Kidney (tissue), 14 donors: Measurements from ENCODE around the gene LAMA5. TPM values are rescaled to one million over a fixed set of nuclear protein-coding genes. Genes with fewer than 3 reads are reported as not detected.
"Not testable (repeated sequence)": the region's sequence is repeated elsewhere in the genome, so short reads cannot be mapped to it uniquely, and the experiment has no call there.

Source experiments
- DNase-seq, 5 donors: peaks; one replicate each; pipeline ENCODE4 v3.0.0-alpha.2; 2013 to 2020
- FAIRE-seq: peaks from 2 replicates; lab custom pipeline; 2012; peaks lifted over from hg19 to GRCh38; lab: Jason Lieb, UNC
- H3K27ac ChIP-seq, 2 donors: one replicate each; pipeline ENCODE4 v1.7.0; 2013; ENCODE audit warnings: low read depth in 2 of 2, low read length in 2 of 2, inconsistent platforms in 1 of 2
- H3K27me3 ChIP-seq: one replicate; pipeline ENCODE4 v1.7.1; 2013; ENCODE audit warnings: low read length, inconsistent platforms; ENCODE audit not compliant: control insufficient read depth, insufficient read depth
- H3K36me3 ChIP-seq, 3 donors: one replicate each; pipeline versions ENCODE4 v1.7.0 to v1.7.1; 2013; ENCODE audit warnings: low read length in 3 of 3, control low read depth in 1 of 3, inconsistent platforms in 1 of 3; ENCODE audit not compliant: insufficient read depth in 3 of 3, control insufficient read depth in 2 of 3
- H3K4me1 ChIP-seq, 3 donors: one replicate each; pipeline versions ENCODE4 v1.7.0 to v1.7.1; 2013; ENCODE audit warnings: low read length in 3 of 3, inconsistent platforms in 1 of 3, low read depth in 1 of 3; ENCODE audit not compliant: control insufficient read depth in 2 of 3, insufficient read depth in 2 of 3
- H3K4me3 ChIP-seq, 3 donors: one replicate each; pipeline versions ENCODE4 v1.7.0 to v1.8.1; 2013; ENCODE audit warnings: low read length in 3 of 3, control low read depth in 1 of 3, inconsistent platforms in 1 of 3
- H3K9ac ChIP-seq, 3 donors: one replicate each; pipeline versions ENCODE4 v1.7.0 to v1.7.1; 2013; ENCODE audit warnings: low read length in 3 of 3, control low read depth in 1 of 3, inconsistent platforms in 1 of 3
- H3K9me3 ChIP-seq, 3 donors: one replicate each; pipeline versions ENCODE4 v1.7.0 to v1.7.1; 2013; ENCODE audit warnings: low read length in 3 of 3, control low read depth in 1 of 3, inconsistent platforms in 1 of 3; ENCODE audit not compliant: control insufficient read depth in 2 of 3, insufficient read depth in 1 of 3
- CTCF ChIP-seq: IDR thresholded peaks from 3 replicates; pipeline ENCODE4 v1.5.1; 2012; ENCODE audit warnings: mild to moderate bottlenecking, moderate library complexity, borderline replicate concordance; ENCODE audit not compliant: insufficient read depth; ENCODE audit errors: extremely low read depth
- intact Hi-C: fragments of 100-400 bp; cut with DNase I; formaldehyde crosslinking; loops from one replicate; pipeline ENCODE4 v1.11.1; 2022
- polyA plus RNA-seq: library from polyadenylated mRNA; stranded (reverse); fragments of 350-450 nt; fragmentation: Illumina TruSeq; extraction: RNeasy Lipid Tissue Mini Kit (QIAGEN cat#74804); gene quantifications from one replicate; pipeline ENCODE4 v1.2.3, GENCODE V29; 2014; ENCODE audit warnings: low read depth, low replicate concordance; ENCODE audit not compliant: insufficient read depth
- total RNA-seq: library from RNA; stranded (reverse); fragmentation: NEBNext Ultra II Directional; extraction: Animal tissue kit (Norgen Biotek cat#: 25700); gene quantifications from one replicate; pipeline ENCODE4 v1.2.1, GENCODE V29; 2021
- donor health status: control.
- donor health status: control.
- donor health status: control.
- donor health status: control.
- donor health status: control.
- donor health status: DM: yes; HTN: yes; CAD: no.
- donor health status: Normal renal cell carcinoma (clear cell type).

Gene LAMA5
- total and polyA plus RNA-seq, 2 donors from 2014 or later = 94.0 to 342 TPM

- H3K36me3 ChIP-seq = peaks cover 3% of the 10 kb centered on the region in 3 donors
- no peak overlapping the region for H3K27ac ChIP-seq
- TF ChIP-seq CTCF = no peak
- no peak for FAIRE-seq
- H3K9ac ChIP-seq = no peak overlapping the region
- H3K4me1 ChIP-seq = peaks cover 0 to 14% (median 11%) of the 10 kb centered on the region in 3 donors
- H3K27me3 ChIP-seq = no peaks in the 10 kb centered on the region
- no peak overlapping the region for H3K4me3 ChIP-seq
- intact Hi-C loops = loop anchor here (5.0 kb wide), 1 partner anchor 75 kb away; the partner anchor contains the start of gene ADRM1
- no peak for DNase-seq
- H3K9me3 ChIP-seq = peaks cover 0 to 2% (median 0%) of the 10 kb centered on the region in 3 donors
These were observed 10.0 kb upstream of the LAMA5 start for GRCh38 chr20:62377064-62377461.

GRCh38 chr20:62376112-62377063 lies 9.3 kb upstream of the LAMA5 start:
- peaks cover 0 to 14% (median 11%) of the 10 kb centered on the region in 3 donors for H3K4me1 ChIP-seq
- peak; percentile 24 for TF ChIP-seq CTCF
- H3K9ac ChIP-seq = no peak overlapping the region
- intact Hi-C loops = loop anchor here (5.0 kb wide), 1 partner anchor 74 kb away; the partner anchor contains the start of gene ADRM1
- H3K27ac ChIP-seq = peak overlapping the region in 1 of 2 donors; percentile 51
- H3K27me3 ChIP-seq = no peaks in the 10 kb centered on the region
- no peaks in the 10 kb centered on the region for H3K36me3 ChIP-seq
- no peaks in the 10 kb centered on the region for H3K9me3 ChIP-seq
- no peak overlapping the region for H3K4me3 ChIP-seq
- peak in 4 of 5 donors; percentile 87 to 93 (median 89) for DNase-seq
- no peak for FAIRE-seq

GRCh38 chr20:62374331-62375152 lies 7.4 kb upstream of the LAMA5 start:
- Histone ChIP-seq H3K4me3 (no peak overlapping the region), H3K36me3 (no peaks in the 10 kb centered on the region), H3K9me3 (no peaks in the 10 kb centered on the region), H3K27ac (peak overlapping the region in 1 of 2 donors; percentile 6), H3K4me1 (peaks cover 0 to 27% (median 19%) of the 10 kb centered on the region in 3 donors), H3K9ac (peak overlapping the region in 1 of 3 donors; percentile 26), H3K27me3 (no peaks in the 10 kb centered on the region)
- intact Hi-C loops = loop anchor here (5.0 kb wide), 1 partner anchor 72 kb away; the partner anchor contains the start of gene ADRM1
- TF ChIP-seq CTCF = no peak
- no peak for FAIRE-seq
- peak in 1 of 5 donors; percentile 58 for DNase-seq

- not testable (repeated sequence) for FAIRE-seq
These were observed 6.6 kb upstream of the LAMA5 start for GRCh38 chr20:62373631-62374179.

More at GRCh38 chr20:62373631-62374179, 6.6 kb upstream of the LAMA5 start:
- H3K4me3 ChIP-seq, H3K27ac ChIP-seq, H3K36me3 ChIP-seq, DNase-seq, H3K9me3 ChIP-seq, intact Hi-C loops, H3K27me3 ChIP-seq: not testable (repeated sequence)
- H3K4me1 ChIP-seq = peaks cover 0 to 30% (median 25%) of the 10 kb centered on the region in 3 donors
- H3K9ac ChIP-seq = peak overlapping the region in 1 of 3 donors; percentile 26
